Left renal pelvis (tissue), 4 donors: ENCODE results near the gene KIF24. TPM values are rescaled to one million over a fixed set of nuclear protein-coding genes. Genes with fewer than 3 reads are reported as not detected.
"Not testable (repeated sequence)": the region's sequence is repeated elsewhere in the genome, so short reads cannot be mapped to it uniquely, and the experiment has no call there.

Experiments
- DNase-seq, 4 donors: peaks; one replicate each; pipeline ENCODE4 v3.0.0-alpha.2; 2013; ENCODE audit warnings: low read depth in 4 of 4, low spot score in 3 of 4
- polyA plus RNA-seq, 4 donors: library from polyadenylated mRNA; unstranded; fragments of 120-200 nt; gene quantifications; one replicate each; pipeline ENCODE4 v1.2.1, GENCODE V29; 2013; ENCODE audit not compliant: insufficient read length in 4 of 4

KIF24 gene
- polyA plus RNA-seq, 4 donors = 3.1 to 6.8 (median 5.8) TPM

- DNase-seq = no peak
Observed at GRCh38 chr9:34363619-34364351, 34.7 kb upstream of the KIF24 start.

- DNase-seq = no peak
Observed at GRCh38 chr9:34362614-34363214, 33.6 kb upstream of the KIF24 start.

GRCh38 chr9:34352957-34353356, 23.9 kb upstream of the KIF24 start:
- not testable (repeated sequence) for DNase-seq

- not testable (repeated sequence) for DNase-seq
Observed at GRCh38 chr9:34352122-34352652, 23.1 kb upstream of the KIF24 start.

GRCh38 chr9:34349324-34349723, 20.3 kb upstream of the KIF24 start:
- DNase-seq = no peak

GRCh38 chr9:34347800-34348158, 18.7 kb upstream of the KIF24 start:
- no peak for DNase-seq

- DNase-seq = no peak
Observed at GRCh38 chr9:34346873-34347799, 18.1 kb upstream of the KIF24 start.

- no peak for DNase-seq
Observed at GRCh38 chr9:34343605-34344004, 14.5 kb upstream of the KIF24 start.

- DNase-seq = no peak
Observed at GRCh38 chr9:34343090-34343489, 14.0 kb upstream of the KIF24 start.

GRCh38 chr9:34341659-34342295, 12.7 kb upstream of the KIF24 start:
- no peak for DNase-seq

GRCh38 chr9:34338665-34339385, 9.8 kb upstream of the KIF24 start:
- DNase-seq = no peak

- DNase-seq = not testable (repeated sequence)
Observed at GRCh38 chr9:34338079-34338478, 9.0 kb upstream of the KIF24 start.

GRCh38 chr9:34337403-34337802, 8.3 kb upstream of the KIF24 start:
- DNase-seq = no peak

GRCh38 chr9:34335376-34335775, 6.3 kb upstream of the KIF24 start:
- DNase-seq = no peak

- DNase-seq = no peak
Observed at GRCh38 chr9:34334916-34335315, 5.8 kb upstream of the KIF24 start.

GRCh38 chr9:34334337-34334824, 5.3 kb upstream of the KIF24 start:
- DNase-seq = no peak

- no peak for DNase-seq
Observed at GRCh38 chr9:34333836-34334235, 4.8 kb upstream of the KIF24 start.

GRCh38 chr9:34332076-34332964, 3.3 kb upstream of the KIF24 start:
- no peak for DNase-seq

- no peak for DNase-seq
Observed at GRCh38 chr9:34331196-34331595, 2.1 kb upstream of the KIF24 start.
